ENCODE measurements around the gene ZNF804A. TPM values are rescaled to one million over a fixed set of nuclear protein-coding genes. Genes with fewer than 3 reads are reported as not detected.

ZNF804A gene
- total RNA-seq, 3 donors from 2014 or later = under 0.01 to 0.29 (median 0.16) TPM

GRCh38 chr2:184589261-184589660 lies 9.1 kb upstream of the ZNF804A start:
- no peaks in the 10 kb centered on the region for H3K9me3 ChIP-seq
- no peaks in the 10 kb centered on the region for H3K4me1 ChIP-seq
- no peak overlapping the region for H3K4me3 ChIP-seq
- no peak for DNase-seq (ENCODE audit: low spot score in 2 of 2)
- no peaks in the 10 kb centered on the region for H3K27me3 ChIP-seq
- H3K27ac ChIP-seq = no peak overlapping the region
- TF ChIP-seq POLR2AphosphoS5 (IDR thresholded peaks at IDR 0.05) (no peak), CTCF (IDR thresholded peaks at IDR 0.05) (no peak), POLR2A (IDR thresholded peaks at IDR 0.05) (no peak)
- no peaks in the 10 kb centered on the region for H3K36me3 ChIP-seq
- intact Hi-C loops (cut with DNase I; ENCODE audit: low total_unique reads) = no loop called here

- TF ChIP-seq POLR2A (IDR thresholded peaks at IDR 0.05) (no peak), POLR2AphosphoS5 (IDR thresholded peaks at IDR 0.05) (no peak), CTCF (IDR thresholded peaks at IDR 0.05) (no peak)
- peak overlapping the region; percentile 51 to 74 (median 58) for H3K4me3 ChIP-seq
- H3K36me3 ChIP-seq = no peaks in the 10 kb centered on the region
- H3K27me3 ChIP-seq = peaks cover 0 to 13% of the 10 kb centered on the region in 2 donors
- intact Hi-C loops (cut with DNase I; ENCODE audit: low total_unique reads) = no loop called here
- no peaks in the 10 kb centered on the region for H3K4me1 ChIP-seq
- H3K27ac ChIP-seq = no peak overlapping the region
- H3K9me3 ChIP-seq = no peaks in the 10 kb centered on the region
- no peak for DNase-seq (ENCODE audit: low spot score in 2 of 2)
These were observed 1.4 kb upstream of the ZNF804A start for GRCh38 chr2:184596819-184597411.

DNA sequence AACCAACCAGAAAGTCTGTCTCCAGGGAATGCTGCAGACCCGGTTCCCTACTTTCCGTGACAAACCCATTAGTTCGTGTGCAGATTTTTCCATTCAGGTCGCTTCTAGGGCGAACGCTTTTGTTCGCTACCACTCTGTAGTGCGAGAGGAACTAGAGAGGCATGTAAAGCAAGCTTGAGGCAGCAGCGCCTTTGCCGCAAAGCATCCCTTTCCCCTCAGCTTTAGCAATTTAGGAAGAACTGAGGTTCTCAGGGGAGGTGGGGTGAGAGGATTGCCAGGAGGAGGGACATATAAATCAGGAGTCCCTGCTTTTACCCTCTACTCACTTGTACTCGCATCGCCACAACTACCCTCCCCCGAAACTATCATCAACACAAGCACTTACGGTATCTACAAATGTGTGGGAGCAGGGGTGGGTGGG lies 748 bp upstream of the ZNF804A start:
- no peaks in the 10 kb centered on the region for H3K4me1 ChIP-seq
- H3K27me3 ChIP-seq = peaks cover 0 to 13% of the 10 kb centered on the region in 2 donors
- TF ChIP-seq POLR2AphosphoS5 (IDR thresholded peaks at IDR 0.05) (no peak), CTCF (IDR thresholded peaks at IDR 0.05) (no peak), POLR2A (IDR thresholded peaks at IDR 0.05) (no peak)
- H3K36me3 ChIP-seq = no peaks in the 10 kb centered on the region
- intact Hi-C loops (cut with DNase I; ENCODE audit: low total_unique reads) = no loop called here
- peak overlapping the region; percentile 51 to 74 (median 58) for H3K4me3 ChIP-seq
- no peak overlapping the region for H3K27ac ChIP-seq
- H3K9me3 ChIP-seq = no peaks in the 10 kb centered on the region
- DNase-seq (ENCODE audit: low spot score in 2 of 2) = no peak

DNA sequence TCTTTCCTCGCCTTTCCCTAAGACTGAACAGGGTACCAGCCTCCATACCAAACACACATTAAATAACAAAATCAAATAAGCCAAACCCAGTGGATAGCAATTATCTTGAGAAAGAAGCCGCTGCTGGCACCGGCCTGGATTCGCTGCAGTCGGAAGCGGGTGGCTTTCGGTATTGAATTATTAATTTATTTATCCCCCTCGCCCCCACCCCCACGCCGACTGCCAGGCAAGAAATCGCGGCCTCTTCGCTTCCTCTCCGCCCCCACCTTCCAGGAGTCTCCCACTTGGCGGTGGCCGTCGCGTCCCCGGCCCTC lies 370 bp upstream of the ZNF804A start:
- H3K9me3 ChIP-seq = no peaks in the 10 kb centered on the region
- H3K27ac ChIP-seq = no peak overlapping the region
- no peak for DNase-seq (ENCODE audit: low spot score in 2 of 2)
- H3K27me3 ChIP-seq = peaks cover 0 to 13% of the 10 kb centered on the region in 2 donors
- intact Hi-C loops (cut with DNase I; ENCODE audit: low total_unique reads) = no loop called here
- H3K4me3 ChIP-seq = peak overlapping the region; percentile 51 to 74 (median 58)
- no peak for TF ChIP-seq POLR2AphosphoS5 (IDR thresholded peaks at IDR 0.05)
- no peak for TF ChIP-seq CTCF (IDR thresholded peaks at IDR 0.05)
- TF ChIP-seq POLR2A (IDR thresholded peaks at IDR 0.05) = no peak
- no peaks in the 10 kb centered on the region for H3K36me3 ChIP-seq
- H3K4me1 ChIP-seq = no peaks in the 10 kb centered on the region

GRCh38 chr2:184599054-184599871 lies 934 bp downstream of the ZNF804A start:
- peak overlapping the region; percentile 51 to 74 (median 58) for H3K4me3 ChIP-seq
- H3K4me1 ChIP-seq = no peaks in the 10 kb centered on the region
- no peaks in the 10 kb centered on the region for H3K9me3 ChIP-seq
- H3K36me3 ChIP-seq = no peaks in the 10 kb centered on the region
- peaks cover 0 to 15% of the 10 kb centered on the region in 2 donors for H3K27me3 ChIP-seq
- no peak overlapping the region for H3K27ac ChIP-seq
- TF ChIP-seq POLR2A (IDR thresholded peaks at IDR 0.05) (no peak), POLR2AphosphoS5 (IDR thresholded peaks at IDR 0.05) (no peak), CTCF (IDR thresholded peaks at IDR 0.05) (no peak)
- intact Hi-C loops (cut with DNase I; ENCODE audit: low total_unique reads) = no loop called here
- no peak for DNase-seq (ENCODE audit: low spot score in 2 of 2)
